SKM-1 treated with dmso at 0.1 percent for 144 hours (cell line): Measurements from ENCODE around the gene FAM136A.
"Not testable (repeated sequence)": the region's sequence is repeated elsewhere in the genome, so short reads cannot be mapped to it uniquely, and the experiment has no call there.

Experiments
- DNase-seq: peaks from one replicate; lab custom pipeline; 2025; ENCODE audit not compliant: unreplicated experiment; lab: John Stamatoyannopoulos, UW

The FAM136A gene

DNA sequence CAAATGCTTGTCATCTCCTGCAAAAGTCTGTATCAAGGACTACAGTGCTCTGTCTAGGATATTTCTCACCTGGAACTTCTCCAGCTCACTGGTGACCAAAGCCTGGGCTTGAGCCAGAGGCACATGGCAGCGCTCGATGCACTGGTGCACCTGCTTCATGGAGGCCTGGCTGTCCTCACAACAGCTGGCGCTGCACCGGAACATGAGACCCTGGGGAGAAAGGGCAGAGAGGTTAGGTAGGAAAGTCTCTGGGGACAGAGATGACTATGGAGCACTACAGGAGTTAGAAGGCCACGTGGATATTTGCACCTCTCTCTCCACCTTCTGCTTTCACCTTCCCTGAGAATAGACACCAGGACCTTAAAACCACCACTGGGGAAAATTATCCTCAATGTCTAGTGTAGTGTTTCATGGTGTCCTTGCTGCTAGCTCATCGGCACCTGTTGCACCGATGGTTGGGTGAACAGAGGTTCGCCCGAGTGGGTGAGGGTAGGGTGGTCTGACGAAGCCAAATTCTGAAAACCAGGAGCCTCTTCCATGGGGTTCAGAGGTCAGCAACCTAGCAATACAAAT lies 1.0 kb downstream of the FAM136A start:
- DNase-seq = no peak

DNA sequence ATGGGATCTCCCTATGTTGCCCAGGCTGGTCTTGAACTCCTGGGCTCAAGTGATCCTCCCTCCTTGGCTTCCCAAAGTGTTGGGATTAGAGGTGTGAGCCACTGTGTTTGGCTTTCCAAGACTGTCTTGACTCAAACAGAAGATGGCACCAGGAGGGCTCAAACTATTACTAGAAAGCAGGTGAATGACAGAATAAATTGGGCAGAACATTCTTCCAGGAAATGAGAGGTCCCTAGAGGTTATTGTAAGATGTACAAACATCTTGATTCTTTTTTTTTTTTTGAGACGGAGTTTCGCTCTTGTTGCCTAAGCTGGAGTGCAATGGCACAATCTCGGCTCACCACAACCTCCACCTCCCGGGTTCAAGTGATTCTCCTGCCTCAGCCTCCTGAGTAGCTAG lies 4.0 kb downstream of the FAM136A start:
- DNase-seq = not testable (repeated sequence)

DNA sequence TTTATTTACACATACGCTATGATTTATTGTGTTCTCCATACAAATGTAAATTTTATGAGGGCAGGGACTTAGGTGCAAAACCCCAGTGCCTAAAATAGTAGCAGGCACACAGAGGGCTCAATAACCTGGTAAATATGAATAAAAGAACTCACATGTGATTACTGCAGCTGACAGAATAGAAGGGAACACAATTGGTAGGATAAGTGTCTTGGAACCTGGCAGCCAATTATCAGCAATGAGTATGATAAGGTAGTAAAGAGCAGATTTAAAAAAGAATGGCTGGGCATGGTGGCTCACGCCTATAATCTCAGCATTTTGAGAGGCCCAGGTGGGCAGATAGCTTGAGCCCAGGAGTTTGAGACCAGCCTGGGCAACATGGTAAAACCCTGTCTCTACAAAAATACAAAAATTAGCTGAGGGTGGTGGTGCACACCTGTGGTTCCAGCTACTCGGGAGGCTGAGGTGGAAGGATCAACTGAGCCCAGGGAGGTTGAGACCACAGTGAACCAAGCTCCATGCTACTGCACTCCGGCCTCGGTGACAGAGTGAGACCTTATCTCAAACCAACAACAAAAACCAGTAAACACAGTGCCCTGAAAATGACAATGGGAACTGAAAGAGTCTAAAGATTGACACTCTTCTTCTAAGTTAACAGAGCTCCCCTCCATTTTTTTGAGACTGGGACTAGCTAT lies 18.2 kb downstream of the FAM136A start:
- no peak for DNase-seq

DNA sequence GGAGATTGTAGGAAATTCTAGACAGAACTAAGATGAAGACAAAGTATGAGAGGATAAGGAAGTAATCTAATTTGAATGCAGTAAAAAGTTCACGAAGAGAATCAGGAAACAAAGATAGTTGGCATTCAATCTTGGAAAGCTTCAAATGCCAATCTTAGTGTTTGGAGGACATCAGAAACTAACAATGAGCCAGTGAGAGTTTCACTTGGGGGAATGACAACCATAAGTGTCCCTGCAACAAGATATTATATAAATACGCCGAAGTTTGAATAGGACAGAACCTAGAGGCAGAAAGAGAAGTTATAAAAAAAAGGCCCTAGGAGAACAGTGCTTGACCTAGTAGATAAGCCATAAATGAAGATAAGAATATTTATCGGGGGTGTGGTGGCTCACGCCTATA lies 19.4 kb downstream of the FAM136A start:
- no peak for DNase-seq

DNA sequence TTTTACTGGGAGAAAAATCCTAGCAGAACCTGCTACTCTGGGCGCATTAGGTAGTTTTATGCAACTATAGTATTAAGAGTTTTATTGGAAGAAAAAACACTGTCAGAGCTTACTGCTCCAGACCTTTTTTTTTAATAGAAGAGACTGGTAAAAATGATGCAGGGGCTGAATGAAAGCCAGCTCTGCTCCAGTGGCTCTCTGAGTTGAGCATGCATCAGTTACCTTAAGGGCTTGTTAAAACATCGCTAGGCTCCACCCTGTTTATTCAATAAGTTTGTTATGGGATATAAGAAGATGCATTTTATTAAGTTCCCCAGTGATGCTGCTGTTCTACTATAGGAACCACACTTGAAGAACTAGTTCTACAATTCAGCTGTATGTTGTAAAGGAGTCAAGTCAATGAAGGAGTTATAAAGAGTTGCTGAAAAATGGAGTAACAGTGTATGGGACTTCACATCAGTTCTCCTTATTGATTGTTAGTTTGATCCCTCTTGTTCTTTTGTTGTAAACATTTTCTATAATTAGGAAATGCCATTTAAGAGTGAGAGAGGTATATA lies 21.5 kb downstream of the FAM136A start:
- no peak for DNase-seq

DNA sequence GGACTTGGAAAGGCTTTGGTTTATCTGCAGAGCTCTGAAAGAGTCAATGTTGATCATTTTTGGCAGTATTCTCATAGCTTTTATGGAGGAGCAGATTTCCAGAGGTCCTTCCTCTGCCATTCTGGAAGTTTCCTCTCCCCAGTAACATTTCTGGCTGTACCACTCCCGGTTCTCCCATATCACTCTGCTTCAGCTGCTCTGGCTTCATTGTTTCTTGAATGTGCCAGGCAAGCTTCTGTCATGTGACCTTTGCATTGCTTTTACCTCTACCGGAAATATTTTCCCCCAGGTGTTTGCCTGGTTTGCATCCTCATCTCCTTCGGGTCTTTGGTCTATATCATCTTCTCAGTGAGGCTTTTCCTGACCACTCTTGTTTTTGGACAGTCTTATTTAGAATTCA lies 31.5 kb downstream of the FAM136A start:
- DNase-seq = no peak

DNA sequence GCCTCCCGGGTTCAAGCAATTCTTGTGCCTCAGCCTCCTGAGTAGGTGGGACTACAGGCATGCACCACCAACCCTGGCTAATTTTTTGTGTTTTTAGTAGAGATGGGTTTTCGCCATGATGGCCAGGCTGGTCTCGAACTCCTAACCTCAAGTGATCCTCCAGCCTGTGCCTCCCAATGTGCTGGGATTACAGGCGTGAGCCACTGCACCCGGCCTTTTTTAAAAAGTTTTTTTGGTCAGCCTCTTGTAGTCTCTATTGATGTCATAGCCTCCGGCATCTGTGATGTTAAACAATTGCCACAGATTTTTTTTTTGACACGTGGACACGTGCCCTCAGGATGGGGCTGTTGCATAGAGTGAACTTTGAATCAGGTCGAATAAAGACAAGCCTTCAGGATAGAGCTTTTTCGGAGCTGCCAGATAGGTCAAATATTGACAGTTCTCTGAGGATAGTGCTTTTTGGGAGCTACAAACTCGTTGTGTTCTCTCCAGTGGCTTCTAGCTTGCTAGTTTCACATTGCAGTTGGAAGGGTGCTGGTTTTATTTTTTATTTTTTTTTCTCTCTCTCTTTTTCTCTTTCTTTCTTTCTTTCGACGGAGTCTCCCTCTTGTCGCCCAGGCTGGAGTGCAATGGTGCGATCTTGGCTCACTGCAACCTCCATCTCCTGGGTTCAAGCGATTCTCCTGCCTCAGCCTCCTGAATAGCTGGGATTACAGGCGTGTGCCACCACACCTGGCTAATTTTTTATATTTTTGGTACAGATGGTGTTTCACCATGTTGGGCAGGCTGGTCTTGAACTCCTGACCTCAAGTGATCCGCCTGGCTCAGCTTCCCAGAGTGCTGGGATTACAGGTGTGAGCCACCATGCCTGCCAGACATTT lies 32.2 kb downstream of the FAM136A start:
- not testable (repeated sequence) for DNase-seq

DNA sequence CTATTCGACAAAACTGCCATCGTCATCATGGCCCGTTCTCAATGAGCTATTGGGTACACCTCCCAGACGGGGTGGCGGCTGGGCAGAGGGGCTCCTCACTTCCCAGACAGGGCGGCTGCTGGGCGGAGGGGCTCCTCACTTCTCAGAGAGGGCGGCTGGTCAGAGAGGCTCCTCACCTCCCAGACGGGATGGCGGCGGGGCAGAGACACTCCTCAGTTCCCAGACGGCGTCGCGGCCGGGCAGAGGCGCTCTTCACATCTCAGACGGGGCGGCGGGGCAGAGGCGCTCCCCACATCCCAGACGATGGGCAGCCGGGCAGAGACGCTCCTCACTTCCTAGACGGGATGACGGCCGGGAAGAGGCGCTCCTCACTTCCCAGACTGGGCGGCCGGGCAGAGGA lies 34.9 kb downstream of the FAM136A start:
- not testable (repeated sequence) for DNase-seq

DNA sequence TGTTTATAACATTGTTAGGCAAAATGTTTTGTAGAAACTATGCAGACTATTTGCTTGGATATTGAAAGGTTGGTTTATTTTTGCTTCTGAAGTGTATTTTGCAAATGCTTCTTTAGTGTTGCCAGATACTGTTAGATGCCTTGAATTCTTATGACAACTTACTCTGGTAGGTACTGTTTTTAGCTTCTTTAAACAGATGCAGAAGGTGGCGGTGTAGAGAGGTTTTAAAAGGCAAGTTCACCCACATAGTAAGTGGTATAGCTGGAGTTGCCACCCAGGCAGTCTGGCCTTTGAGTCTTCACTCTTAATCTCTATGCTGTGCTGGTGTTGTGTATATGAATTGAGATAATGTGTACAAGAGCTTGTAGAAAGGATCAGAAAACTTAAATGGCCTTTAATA lies 40.4 kb downstream of the FAM136A start:
- DNase-seq = no peak

DNA sequence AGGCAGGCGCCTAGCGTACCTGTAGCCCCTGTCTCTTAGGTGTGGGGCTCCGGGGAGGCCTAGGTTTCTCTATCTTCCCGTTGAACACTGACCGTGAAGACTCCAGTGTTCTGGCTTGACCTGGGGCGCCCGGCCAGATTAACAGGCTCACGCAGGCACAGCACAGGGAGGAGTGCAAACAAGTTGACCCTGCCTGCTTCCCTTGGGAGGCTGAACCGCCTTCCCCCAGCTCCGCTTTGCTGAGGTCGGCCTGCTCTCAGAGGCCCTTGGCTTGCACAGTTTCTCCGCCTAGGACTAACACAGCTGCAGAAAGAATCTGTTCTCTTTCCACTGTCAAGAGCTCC lies 43.4 kb downstream of the FAM136A start:
- DNase-seq = no peak

DNA sequence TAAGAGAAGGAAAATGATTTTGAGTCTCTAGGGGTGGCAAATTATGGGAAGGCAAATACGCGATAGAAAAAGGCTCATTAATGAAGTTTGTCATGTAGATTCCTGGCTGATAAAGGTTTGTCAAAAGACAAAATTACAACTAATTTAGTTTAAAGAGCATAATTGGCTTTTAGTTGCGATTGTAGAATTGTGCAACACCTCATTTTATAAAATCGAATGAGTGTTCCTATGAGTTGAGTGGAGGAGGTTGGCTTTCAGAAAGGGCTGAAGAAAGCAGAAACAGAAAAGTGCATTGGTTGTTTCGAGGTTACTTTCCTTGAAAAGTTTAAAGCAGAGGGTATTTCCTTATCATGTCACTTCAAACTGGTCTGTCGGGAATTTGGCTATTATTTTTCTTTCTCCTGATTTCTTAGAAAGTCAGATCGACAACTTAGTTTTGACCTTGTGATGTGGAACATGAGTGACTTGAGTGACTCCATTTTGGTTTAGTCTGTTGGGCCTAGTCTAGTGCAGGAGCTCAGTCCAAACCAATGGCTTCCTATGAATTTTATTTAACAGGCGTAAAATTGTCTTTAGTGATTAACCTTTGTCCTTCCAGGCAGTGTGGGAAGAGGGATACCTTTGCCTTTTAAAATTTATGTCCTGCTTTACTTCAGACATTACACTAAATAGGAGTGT lies 46.1 kb downstream of the FAM136A start:
- no peak for DNase-seq

DNA sequence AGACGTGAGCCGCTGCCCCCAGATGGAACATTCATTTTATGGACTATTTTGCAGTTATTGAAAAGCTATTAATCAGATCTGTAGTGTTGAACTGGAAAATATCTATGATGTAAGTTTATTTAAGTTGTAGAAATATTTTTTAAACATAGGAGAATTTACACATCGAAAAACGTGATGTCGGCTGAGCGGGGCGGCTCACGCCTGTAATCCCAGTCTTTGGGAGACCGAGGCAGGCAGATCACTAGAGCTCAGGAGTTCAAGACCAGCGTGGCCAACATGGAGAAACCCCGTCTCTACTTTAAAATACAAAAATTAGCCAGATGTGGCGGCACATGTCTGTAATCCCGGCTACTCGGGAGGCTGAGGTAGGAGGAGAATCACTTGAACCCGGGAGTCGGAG lies 51.4 kb downstream of the FAM136A start:
- no peak for DNase-seq

DNA sequence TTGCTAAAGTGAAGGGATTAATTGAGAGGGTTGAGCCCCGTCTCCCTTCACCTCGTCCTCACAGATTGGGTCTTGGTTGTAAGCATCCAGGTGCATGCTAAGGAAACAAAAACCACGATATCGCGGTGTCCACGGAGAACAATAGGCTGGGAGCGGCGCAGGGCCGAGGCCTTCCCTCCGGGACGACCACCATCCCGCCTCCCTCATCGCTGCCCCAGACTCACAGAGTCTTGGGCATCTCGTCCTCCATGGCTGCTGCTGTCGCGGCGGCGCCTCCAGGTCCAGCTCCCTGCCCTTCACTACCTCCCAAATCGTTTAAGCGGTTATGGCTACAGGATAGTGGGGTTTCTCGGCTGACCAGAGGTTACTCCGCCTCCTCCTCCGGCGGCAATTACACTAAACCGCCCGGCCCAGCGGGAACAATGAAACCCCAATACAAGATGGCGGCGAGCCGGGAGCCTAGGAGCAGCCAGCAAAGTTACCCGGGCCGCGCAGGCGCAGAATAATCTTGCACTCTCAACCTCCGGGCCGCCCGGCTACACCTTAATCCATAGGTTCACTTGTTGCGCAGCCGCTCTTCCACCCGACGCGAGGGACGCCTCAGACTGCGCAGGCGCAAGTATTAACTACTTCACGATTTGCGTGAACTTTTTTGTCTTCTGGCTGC lies 53.6 kb downstream of the FAM136A start, which contains the start of gene TIA1:
TIA1 (minus strand) TSS at position 448 of the 667 bp plus-strand sequence; CDS start at position 250, 198 bp downstream.
- DNase-seq = peak; percentile 98

DNA sequence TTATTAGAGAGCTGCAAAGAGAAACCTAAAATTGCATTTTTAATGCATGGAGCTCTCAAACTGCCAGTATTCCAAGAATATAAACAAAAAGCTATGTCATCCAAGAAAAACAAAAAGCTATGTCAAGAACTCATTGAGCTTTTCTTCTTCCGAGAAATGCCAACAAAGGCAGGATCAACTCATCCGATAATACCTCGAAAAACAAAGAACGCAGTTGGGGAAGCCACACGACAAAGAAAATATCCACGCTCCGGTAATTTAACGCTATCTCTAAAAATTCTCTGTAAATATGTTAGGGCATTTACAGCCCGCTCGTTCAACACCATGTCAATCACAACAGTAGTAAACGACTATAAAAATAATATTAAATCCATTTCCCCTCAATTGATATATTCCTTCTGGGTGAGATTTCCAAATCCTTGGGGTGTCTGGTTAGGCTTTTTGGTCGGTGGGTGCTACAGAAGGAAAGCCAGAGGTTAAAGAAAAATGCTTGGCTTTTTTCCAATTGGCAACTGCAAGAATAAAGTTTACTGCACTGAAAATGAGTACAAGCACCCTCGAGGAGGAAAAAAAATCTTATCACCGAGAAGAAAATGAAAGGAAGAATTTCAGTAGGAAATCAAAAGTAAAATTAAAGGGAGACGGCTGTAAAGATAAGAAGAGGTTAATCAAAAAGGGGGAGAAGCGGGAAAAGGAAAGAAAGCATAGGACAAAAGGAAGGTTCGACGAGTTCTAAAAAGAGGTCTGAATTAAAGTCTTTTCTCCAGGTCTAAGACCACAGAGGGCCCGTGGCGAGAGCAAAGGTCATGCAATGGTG lies 54.3 kb downstream of the FAM136A start:
- no peak for DNase-seq
